Measurements from ENCODE around the gene IP6K2. TPM values are rescaled to one million over a fixed set of nuclear protein-coding genes. Genes with fewer than 3 reads are reported as not detected.
A peak's percentile ranks its signal among the peaks of the same experiment; 100 is the strongest.

Gene IP6K2
- total RNA-seq, 2 experiments from 2014 or later = 41.6 to 43.4 TPM

DNA sequence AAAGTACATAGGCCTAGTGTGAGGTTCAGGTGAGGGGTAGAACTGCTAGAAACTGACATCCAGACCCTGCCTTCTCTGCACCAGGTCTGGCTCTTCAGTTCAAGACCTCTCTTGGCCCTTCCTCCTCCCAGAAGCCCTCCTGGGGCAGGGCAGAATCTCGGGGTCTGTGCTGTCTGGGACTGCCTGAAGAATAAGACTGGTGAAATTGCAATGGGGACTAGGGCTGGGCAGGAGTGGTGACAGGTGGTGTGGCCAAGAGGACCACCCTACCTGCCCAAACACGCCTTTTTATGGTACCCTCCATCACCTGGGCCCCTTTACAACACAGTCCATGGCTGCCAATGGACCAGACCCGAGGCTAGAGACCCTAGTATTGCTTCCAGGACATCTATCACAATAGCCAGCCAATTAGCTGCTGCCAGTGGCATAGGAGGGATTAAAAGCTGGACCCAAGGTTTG is 29.8 kb downstream of the IP6K2 start:
- H3K36me3 Mint-ChIP-seq = peaks cover 23% of the 10 kb centered on the region
- DNase-seq = no peak
- intact Hi-C loops (cut with micrococcal nuclease) = no loop called here
- H3K27ac Mint-ChIP-seq = no peak overlapping the region
- ChIA-PET CTCF (interaction anchor here (0.7 to 3.1 kb wide), 7 partner anchors 9 to 52 kb away, joined by 3 to 15 read pairs (median 9); partner anchors contain the start of gene SLC26A6), POLR2A (interaction anchor here (1.4 kb wide), 1 partner anchor 23 kb away, joined by 5 read pairs; no protein-coding TSS in a partner anchor)
- H3K4me1 Mint-ChIP-seq (ENCODE audit: low read depth) = peaks cover 23% of the 10 kb centered on the region
- H3K9me3 Mint-ChIP-seq = no peaks in the 10 kb centered on the region
- no peak overlapping the region for H3K4me3 Mint-ChIP-seq
- no peaks in the 10 kb centered on the region for H3K27me3 Mint-ChIP-seq

DNA sequence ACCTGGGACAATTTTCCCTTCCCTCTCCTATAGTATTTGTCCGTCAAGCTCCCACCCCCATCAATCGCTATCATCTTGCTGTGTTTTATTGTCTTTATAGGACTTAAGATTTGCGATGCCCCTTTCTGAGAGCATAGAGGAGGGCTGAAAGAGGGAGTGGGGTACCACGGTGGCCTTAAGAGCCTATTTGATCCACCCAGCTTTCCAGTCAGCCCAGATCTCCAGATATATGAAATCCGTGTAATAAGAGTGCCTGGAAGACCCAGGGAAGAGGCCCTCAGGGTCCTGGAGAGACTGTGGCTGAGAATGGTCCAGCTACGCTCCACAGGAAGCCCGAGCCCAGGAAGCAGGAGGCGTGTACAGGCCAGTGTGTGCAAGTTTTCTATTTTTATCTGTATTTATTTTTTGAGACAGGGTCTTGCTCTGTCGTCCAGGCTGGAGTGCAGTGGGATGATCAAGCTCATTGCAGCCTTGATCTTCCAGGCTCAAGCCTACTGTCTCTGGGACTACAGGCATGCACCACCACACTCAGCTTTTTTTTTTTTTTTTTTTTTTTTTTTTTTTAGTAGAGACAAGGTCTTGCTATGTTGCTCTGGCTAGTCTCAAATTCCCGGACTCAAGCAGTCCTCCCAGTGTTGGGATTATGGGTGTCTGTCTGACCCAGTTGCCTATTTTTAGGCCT is 30.3 kb downstream of the IP6K2 start:
- no peak overlapping the region for H3K27ac Mint-ChIP-seq
- intact Hi-C loops (cut with micrococcal nuclease) = no loop called here
- CTCF ChIA-PET = interaction anchor here (0.7 to 3.1 kb wide), 19 partner anchors 10 to 406 kb away, joined by 3 to 15 read pairs (median 5); partner anchors contain the start of genes IP6K2 and SLC26A6
- POLR2A ChIA-PET = interaction anchor here (1.2 to 1.4 kb wide), 2 partner anchors 23 to 30 kb away, joined by 3 to 5 read pairs; partner anchors contain the start of gene IP6K2
- H3K36me3 Mint-ChIP-seq = peaks cover 22% of the 10 kb centered on the region
- H3K9me3 Mint-ChIP-seq = no peaks in the 10 kb centered on the region
- peak overlapping the region; percentile 78 for H3K4me3 Mint-ChIP-seq
- no peak for DNase-seq
- no peaks in the 10 kb centered on the region for H3K27me3 Mint-ChIP-seq
- peaks cover 23% of the 10 kb centered on the region for H3K4me1 Mint-ChIP-seq (ENCODE audit: low read depth)

DNA sequence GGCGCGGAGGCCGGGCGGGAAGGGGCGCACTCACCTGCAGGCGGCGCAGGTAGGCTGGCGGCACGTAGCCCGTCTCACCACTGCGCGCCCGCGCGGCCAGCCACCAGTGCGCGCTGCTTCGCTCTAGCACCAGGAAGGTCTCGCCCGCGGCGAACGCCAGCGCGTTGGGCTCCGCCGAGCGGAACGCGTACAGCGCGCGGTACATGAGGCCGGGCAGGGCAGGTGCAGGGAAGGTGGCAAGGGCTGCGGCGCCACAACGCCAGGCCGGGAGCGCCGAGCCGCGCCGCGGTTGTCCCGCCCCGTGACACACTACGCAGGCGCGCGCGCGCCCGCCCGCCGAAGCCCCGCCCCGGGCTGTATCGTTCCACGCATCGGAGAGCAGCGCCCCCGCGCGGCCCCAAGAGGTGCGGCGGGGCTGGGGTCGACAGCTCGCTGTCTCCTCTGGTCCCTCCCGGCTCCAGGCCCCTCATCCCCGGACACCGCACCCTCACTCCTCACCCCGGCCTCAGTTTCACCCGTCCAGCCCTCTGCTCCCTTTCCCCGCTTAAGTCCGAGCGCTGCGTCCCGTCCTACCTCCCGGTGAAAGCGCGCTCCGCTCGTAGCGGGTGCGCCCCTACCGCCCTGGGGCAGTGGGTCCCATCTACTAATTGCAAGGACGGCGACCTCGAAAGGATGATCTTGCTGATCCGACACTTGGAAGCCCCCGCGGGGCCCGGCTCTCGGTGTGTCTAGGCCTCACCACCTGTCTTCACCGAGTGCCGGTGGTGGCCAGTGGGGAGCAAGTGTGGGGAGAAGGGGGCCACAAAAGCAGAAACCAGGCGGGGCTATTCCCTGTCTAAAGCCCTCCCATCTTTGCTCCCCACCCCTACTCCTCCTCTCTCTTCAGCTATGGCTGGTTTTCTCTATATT is 31.2 kb downstream of the IP6K2 start, which contains the start of gene NCKIPSD:
TSS of gene NCKIPSD (minus strand) at position 313 of the 909 bp plus-strand sequence. CDS start at position 205, 108 bp downstream.
- intact Hi-C loops (cut with micrococcal nuclease) = loop anchor here (1.0 kb wide), 1 partner anchor 128 kb away; no protein-coding TSS in a partner anchor

DNA sequence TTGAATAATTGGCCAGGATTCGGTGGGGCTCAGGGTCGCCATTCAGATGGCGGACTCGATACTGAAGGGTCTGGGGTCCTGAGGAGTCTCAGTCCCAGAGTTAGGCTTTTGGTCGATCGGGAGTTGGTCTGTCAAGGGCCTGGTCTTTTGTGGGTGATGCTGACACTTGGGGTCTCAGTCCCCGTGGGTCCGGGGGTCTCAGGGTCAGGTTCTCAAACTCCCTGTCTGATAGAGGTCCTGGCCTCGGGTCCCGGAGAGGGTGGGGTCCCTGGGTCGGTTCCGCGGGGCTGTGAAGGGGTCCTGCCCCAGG is 31.8 kb downstream of the IP6K2 start:
- Mint-ChIP-seq H3K4me3 (peak overlapping the region; percentile 78), H3K36me3 (peaks cover 24% of the 10 kb centered on the region), H3K9me3 (no peaks in the 10 kb centered on the region), H3K4me1 (ENCODE audit: low read depth) (peaks cover 27% of the 10 kb centered on the region), H3K27ac (peak overlapping the region; percentile 66), H3K27me3 (no peaks in the 10 kb centered on the region)
- ChIA-PET CTCF (interaction anchor here (0.6 to 3.1 kb wide), 19 partner anchors 10 to 408 kb away, joined by 3 to 15 read pairs (median 5); partner anchors contain the start of genes IP6K2, SLC26A6 and UQCRC1), POLR2A (interaction anchor here (1.0 kb wide), 1 partner anchor 32 kb away, joined by 3 read pairs; the partner anchor contains the start of gene IP6K2)
- intact Hi-C loops (cut with micrococcal nuclease) = loop anchor here (1.0 kb wide), 1 partner anchor 127 kb away; no protein-coding TSS in a partner anchor
- DNase-seq = no peak

More for the DNA sequence above, 31.2 kb downstream of the IP6K2 start, which contains the start of gene NCKIPSD:
- peak within 1 kb of the TSS; percentile 66 for H3K27ac Mint-ChIP-seq
- no peaks in the 10 kb centered on the region for H3K27me3 Mint-ChIP-seq
- POLR2A ChIA-PET = interaction anchor here (1.2 to 1.4 kb wide), 2 partner anchors 22 to 31 kb away, joined by 3 to 5 read pairs; partner anchors contain the start of gene IP6K2
- CTCF ChIA-PET = interaction anchor here (0.6 to 3.1 kb wide), 23 partner anchors 9 to 1487 kb away, joined by 3 to 15 read pairs (median 5); partner anchors contain the start of genes IP6K2, SLC26A6 and UQCRC1
- peak within 1 kb of the TSS; percentile 78 for H3K4me3 Mint-ChIP-seq
- peak; percentile 93 for DNase-seq
- no peaks in the 10 kb centered on the region for H3K9me3 Mint-ChIP-seq
- H3K4me1 Mint-ChIP-seq (ENCODE audit: low read depth) = peaks cover 24% of the 10 kb centered on the region
- H3K36me3 Mint-ChIP-seq = peaks cover 18% of the 10 kb centered on the region

DNA sequence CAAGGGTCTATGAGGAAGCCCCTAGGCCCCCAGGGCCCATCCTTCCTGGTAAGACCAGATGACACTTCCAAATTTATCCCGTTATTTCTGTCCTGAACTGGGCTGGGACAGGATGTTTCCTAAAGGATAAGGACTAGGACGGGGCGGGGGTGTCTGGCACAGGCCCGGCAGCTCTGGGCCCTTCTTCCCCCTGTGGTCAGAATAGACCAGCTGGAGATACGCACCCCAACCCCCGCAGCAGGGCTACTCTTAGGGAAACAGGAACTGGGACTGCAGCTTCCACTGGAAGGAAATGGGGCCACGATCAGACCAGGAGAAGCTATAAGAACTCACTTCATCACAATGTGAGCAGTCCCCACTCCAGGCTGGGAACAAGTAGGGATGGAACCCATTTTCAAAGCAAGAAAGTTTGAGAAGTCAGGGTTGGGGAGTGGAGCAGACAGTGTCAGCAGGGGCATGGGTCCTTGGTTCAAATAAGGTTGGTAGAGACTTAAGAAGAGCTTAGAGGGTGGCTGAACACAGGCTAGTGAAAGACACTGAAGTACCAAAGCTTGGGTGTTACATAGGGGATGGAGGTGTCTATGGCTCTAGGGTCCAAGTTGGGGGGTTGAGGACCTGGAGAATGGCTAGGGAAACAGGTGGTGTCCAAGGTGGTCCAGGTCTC is 32.4 kb downstream of the IP6K2 start:
- ChIA-PET POLR2A (interaction anchor here (1.0 kb wide), 1 partner anchor 33 kb away, joined by 3 read pairs; the partner anchor contains the start of gene IP6K2), CTCF (interaction anchor here (0.6 to 2.4 kb wide), 9 partner anchors 11 to 284 kb away, joined by 3 to 11 read pairs (median 3); partner anchors contain the start of genes ATRIP, SLC26A6 and UQCRC1)
- Mint-ChIP-seq H3K4me1 (ENCODE audit: low read depth) (peaks cover 28% of the 10 kb centered on the region), H3K36me3 (peaks cover 22% of the 10 kb centered on the region), H3K4me3 (peak overlapping the region; percentile 78), H3K27ac (peak overlapping the region; percentile 42), H3K27me3 (no peaks in the 10 kb centered on the region), H3K9me3 (no peaks in the 10 kb centered on the region)
- intact Hi-C loops (cut with micrococcal nuclease) = loop anchor here (1.0 kb wide), 1 partner anchor 126 kb away; no protein-coding TSS in a partner anchor
- DNase-seq = no peak

DNA sequence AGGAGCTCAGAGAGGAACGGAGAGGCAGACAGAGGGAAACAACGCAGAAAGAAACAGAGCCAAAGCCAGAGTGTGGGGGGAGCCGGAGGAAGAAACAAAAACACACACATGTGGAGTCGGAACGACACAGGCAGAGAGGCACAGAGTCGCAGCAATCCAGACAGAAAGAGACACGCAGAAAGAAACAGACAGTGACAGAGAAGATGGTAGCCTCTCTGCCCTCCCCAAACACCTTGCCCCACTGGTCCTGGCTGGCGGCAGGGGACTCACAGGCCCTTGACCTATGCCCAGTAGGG is 33.0 kb downstream of the IP6K2 start:
- intact Hi-C loops (cut with micrococcal nuclease) = no loop called here
- no peak overlapping the region for H3K27ac Mint-ChIP-seq

DNA sequence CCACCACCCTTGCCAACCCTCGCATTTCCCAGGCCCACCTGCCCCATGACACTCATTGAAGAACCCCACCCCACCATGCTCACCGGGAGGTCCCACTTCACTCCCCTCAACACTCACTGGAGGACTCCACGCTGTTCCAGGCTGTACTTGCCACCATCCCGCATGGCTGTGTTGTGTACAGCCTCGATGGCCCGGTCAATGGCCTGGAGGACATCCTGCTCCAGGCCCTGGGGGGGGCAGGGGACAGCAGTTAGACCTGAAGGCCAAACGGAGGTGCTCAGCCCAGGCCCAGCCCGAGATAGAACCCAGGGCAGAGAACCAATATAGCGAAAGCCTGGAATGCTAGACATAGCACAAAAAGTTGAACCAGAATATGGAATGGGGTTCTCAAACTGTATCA is 34.2 kb downstream of the IP6K2 start:
- POLR2A ChIA-PET = no interaction called here
- intact Hi-C loops (cut with micrococcal nuclease) = no loop called here
- H3K4me1 Mint-ChIP-seq (ENCODE audit: low read depth) = peaks cover 29% of the 10 kb centered on the region
- H3K27ac Mint-ChIP-seq = no peak overlapping the region
- CTCF ChIA-PET = interaction anchor here (0.6 to 2.4 kb wide), 3 partner anchors 16 to 305 kb away, joined by 5 to 11 read pairs (median 6); no protein-coding TSS in a partner anchor
- H3K27me3 Mint-ChIP-seq = no peaks in the 10 kb centered on the region
- no peak overlapping the region for H3K4me3 Mint-ChIP-seq
- peaks cover 24% of the 10 kb centered on the region for H3K36me3 Mint-ChIP-seq
- DNase-seq = no peak
- H3K9me3 Mint-ChIP-seq = no peaks in the 10 kb centered on the region

More for the DNA sequence above, 33.0 kb downstream of the IP6K2 start:
- H3K36me3 Mint-ChIP-seq = peaks cover 23% of the 10 kb centered on the region
- no peaks in the 10 kb centered on the region for H3K27me3 Mint-ChIP-seq
- H3K4me3 Mint-ChIP-seq = no peak overlapping the region
- POLR2A ChIA-PET = interaction anchor here (0.6 to 1.0 kb wide), 2 partner anchors 33 to 164 kb away, joined by 3 read pairs; partner anchors contain the start of genes IP6K2 and PRKAR2A
- CTCF ChIA-PET = interaction anchor here (1.1 to 2.4 kb wide), 5 partner anchors 15 to 283 kb away, joined by 3 to 11 read pairs (median 5); partner anchors contain the start of genes SLC26A6 and UQCRC1
- H3K9me3 Mint-ChIP-seq = no peaks in the 10 kb centered on the region
- peaks cover 29% of the 10 kb centered on the region for H3K4me1 Mint-ChIP-seq (ENCODE audit: low read depth)
- no peak for DNase-seq

DNA sequence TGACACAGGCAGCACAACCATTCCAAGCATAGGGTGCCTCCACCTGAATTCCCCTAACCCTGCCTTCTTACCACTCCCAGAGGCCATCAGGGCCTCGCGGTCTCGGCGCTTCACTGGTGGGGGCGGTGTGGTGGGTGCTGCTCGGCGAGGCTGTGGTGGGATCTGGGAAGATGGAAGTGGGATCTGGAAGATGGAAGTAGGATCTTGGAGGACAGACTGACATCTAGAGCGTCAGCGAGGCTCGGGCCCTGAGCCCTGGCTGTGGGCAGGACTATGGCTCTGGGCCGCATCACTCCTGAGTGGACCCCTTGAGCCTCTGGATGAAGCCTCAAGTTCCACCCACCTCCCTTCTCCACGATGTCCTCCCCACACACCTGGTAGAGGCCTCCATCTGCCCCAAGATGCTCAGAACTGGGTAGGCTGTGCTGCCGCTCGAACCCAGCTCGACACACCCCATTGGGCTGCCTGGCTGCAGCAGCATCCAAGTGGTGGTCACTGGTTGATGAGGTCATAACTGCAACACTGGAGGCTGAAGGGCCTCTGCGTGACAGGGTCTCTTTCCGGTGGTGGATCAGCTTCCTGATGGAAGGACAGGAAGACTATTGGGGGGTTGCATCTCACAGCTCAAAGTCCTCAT is 34.9 kb downstream of the IP6K2 start:
- intact Hi-C loops (cut with micrococcal nuclease) = no loop called here
- CTCF ChIA-PET = interaction anchor here (1.4 kb wide), 1 partner anchor 18 kb away, joined by 5 read pairs; no protein-coding TSS in a partner anchor
- Mint-ChIP-seq H3K27ac (no peak overlapping the region), H3K36me3 (peaks cover 28% of the 10 kb centered on the region), H3K4me3 (no peak overlapping the region), H3K4me1 (ENCODE audit: low read depth) (peaks cover 29% of the 10 kb centered on the region), H3K27me3 (no peaks in the 10 kb centered on the region), H3K9me3 (no peaks in the 10 kb centered on the region)
- POLR2A ChIA-PET = no interaction called here
- no peak for DNase-seq

DNA sequence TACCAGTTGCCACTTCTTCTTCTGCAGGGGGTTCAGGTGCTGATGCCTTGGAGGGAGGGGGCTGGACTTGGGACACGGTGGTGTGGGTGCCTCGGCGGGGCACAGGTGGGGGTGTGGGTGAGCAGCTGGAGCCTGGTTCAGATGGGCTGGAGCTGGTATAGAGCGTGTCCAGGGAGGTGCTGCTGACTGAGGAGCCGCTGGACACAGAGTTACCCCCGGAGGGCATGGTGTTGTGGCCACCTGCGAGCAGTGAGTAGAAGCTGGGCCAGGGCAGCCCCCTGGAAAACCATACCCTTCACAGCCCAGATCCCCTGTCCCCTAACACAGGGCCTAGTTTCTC is 35.5 kb downstream of the IP6K2 start:
- H3K27me3 Mint-ChIP-seq = no peaks in the 10 kb centered on the region
- intact Hi-C loops (cut with micrococcal nuclease) = no loop called here
- POLR2A ChIA-PET = no interaction called here
- H3K4me3 Mint-ChIP-seq = no peak overlapping the region
- H3K36me3 Mint-ChIP-seq = peaks cover 28% of the 10 kb centered on the region
- H3K9me3 Mint-ChIP-seq = no peaks in the 10 kb centered on the region
- CTCF ChIA-PET = interaction anchor here (1.4 kb wide), 1 partner anchor 18 kb away, joined by 5 read pairs; no protein-coding TSS in a partner anchor
- DNase-seq = no peak
- H3K4me1 Mint-ChIP-seq (ENCODE audit: low read depth) = peaks cover 27% of the 10 kb centered on the region
- H3K27ac Mint-ChIP-seq = no peak overlapping the region

DNA sequence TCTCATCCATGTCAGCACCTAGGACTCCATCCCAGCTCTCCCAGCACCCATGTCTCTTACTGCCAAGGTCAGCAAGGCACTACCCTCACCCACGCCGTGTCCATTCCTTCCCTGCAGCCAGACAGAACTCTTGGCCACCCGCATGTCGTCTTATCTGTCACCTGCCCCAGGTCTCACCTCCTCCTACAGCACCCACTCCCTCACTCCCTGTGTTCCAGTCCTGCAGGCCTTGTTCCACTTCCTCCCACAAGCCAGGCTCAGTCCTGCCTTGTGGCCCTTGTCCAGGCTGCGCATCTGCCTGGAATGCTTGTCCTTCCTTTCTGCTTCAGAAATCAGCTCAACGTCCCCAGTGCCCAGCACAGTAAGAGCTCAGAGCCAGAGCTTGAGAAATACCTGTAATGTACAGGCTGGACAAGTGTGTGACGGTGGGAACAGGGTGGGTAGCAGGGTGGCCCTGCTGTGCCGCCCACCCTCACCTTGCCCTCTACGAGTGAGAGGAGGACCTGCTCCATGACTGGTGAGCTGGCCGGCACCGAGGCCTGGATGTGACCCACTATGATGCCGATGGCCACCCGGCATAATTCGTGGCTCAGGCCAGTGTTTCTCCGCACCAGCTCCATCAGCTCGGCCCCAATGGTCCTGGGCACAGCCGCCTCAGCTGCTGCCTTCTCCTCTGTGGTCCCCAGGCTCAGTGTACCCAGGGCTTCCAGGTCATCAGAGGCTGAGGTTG is 36.0 kb downstream of the IP6K2 start:
- ChIA-PET POLR2A (interaction anchor here (0.6 to 0.7 kb wide), 2 partner anchors 10 to 11 kb away, joined by 3 read pairs; no protein-coding TSS in a partner anchor), CTCF (interaction anchor here (1.4 kb wide), 1 partner anchor 17 kb away, joined by 5 read pairs; no protein-coding TSS in a partner anchor)
- Mint-ChIP-seq H3K4me1 (ENCODE audit: low read depth) (peaks cover 24% of the 10 kb centered on the region), H3K4me3 (no peak overlapping the region), H3K36me3 (peaks cover 28% of the 10 kb centered on the region), H3K27me3 (no peaks in the 10 kb centered on the region), H3K27ac (no peak overlapping the region), H3K9me3 (no peaks in the 10 kb centered on the region)
- DNase-seq = no peak
- intact Hi-C loops (cut with micrococcal nuclease) = no loop called here
